ENCODE results near the gene TADA2B. TPM values are rescaled to one million over a fixed set of nuclear protein-coding genes. Genes with fewer than 3 reads are reported as not detected.

The TADA2B gene
- total RNA-seq, 2 donors from 2014 or later = 15.8 to 16.9 TPM

- H3K27ac Mint-ChIP-seq = no peak overlapping the region
- ATAC-seq (no peak), DNase-seq (ENCODE audit: low spot score) (no peak)
- H3K4me1 Mint-ChIP-seq (ENCODE audit: low read depth in 2 of 2) = peaks cover 21 to 35% of the 10 kb centered on the region in 2 donors
- H3K27me3 Mint-ChIP-seq = no peaks in the 10 kb centered on the region
- peaks cover 7% of the 10 kb centered on the region for H3K36me3 Mint-ChIP-seq
- H3K9me3 Mint-ChIP-seq = no peaks in the 10 kb centered on the region
- no peak overlapping the region for H3K4me3 Mint-ChIP-seq
Measured at GRCh38 chr4:7050481-7051143, 7.4 kb downstream of the TADA2B start.

- H3K4me3 Mint-ChIP-seq = no peak overlapping the region
- peaks cover 19 to 33% of the 10 kb centered on the region in 2 donors for H3K4me1 Mint-ChIP-seq (ENCODE audit: low read depth in 2 of 2)
- no peaks in the 10 kb centered on the region for H3K9me3 Mint-ChIP-seq
Measured at GRCh38 chr4:7051144-7051495, 7.9 kb downstream of the TADA2B start.

GRCh38 chr4:7051905-7052304, 8.7 kb downstream of the TADA2B start:
- H3K36me3 Mint-ChIP-seq = peaks cover 7% of the 10 kb centered on the region
- H3K27me3 Mint-ChIP-seq = no peaks in the 10 kb centered on the region
- ATAC-seq (no peak), DNase-seq (ENCODE audit: low spot score) (no peak)
- H3K4me3 Mint-ChIP-seq = no peak overlapping the region
- H3K27ac Mint-ChIP-seq = no peak overlapping the region
- no peaks in the 10 kb centered on the region for H3K9me3 Mint-ChIP-seq
- H3K4me1 Mint-ChIP-seq (ENCODE audit: low read depth in 2 of 2) = peaks cover 11 to 27% of the 10 kb centered on the region in 2 donors

More at GRCh38 chr4:7051144-7051495, 7.9 kb downstream of the TADA2B start:
- no peak for ATAC-seq
- H3K27me3 Mint-ChIP-seq = no peaks in the 10 kb centered on the region
- H3K27ac Mint-ChIP-seq = no peak overlapping the region
- H3K36me3 Mint-ChIP-seq = peaks cover 7% of the 10 kb centered on the region
- DNase-seq (ENCODE audit: low spot score) = no peak

GRCh38 chr4:7052313-7052712, 9.1 kb downstream of the TADA2B start:
- peaks cover 7 to 23% of the 10 kb centered on the region in 2 donors for H3K4me1 Mint-ChIP-seq (ENCODE audit: low read depth in 2 of 2)
- no peak overlapping the region for H3K4me3 Mint-ChIP-seq
- H3K27ac Mint-ChIP-seq = no peak overlapping the region
- H3K9me3 Mint-ChIP-seq = no peaks in the 10 kb centered on the region
- no peak for ATAC-seq
- H3K27me3 Mint-ChIP-seq = no peaks in the 10 kb centered on the region
- H3K36me3 Mint-ChIP-seq = peaks cover 7% of the 10 kb centered on the region
- DNase-seq (ENCODE audit: low spot score) = no peak

GRCh38 chr4:7052923-7053715, 9.9 kb downstream of the TADA2B start:
- peaks cover 5 to 20% of the 10 kb centered on the region in 2 donors for H3K4me1 Mint-ChIP-seq (ENCODE audit: low read depth in 2 of 2)
- peak; percentile 30 to 47 for ATAC-seq
- no peaks in the 10 kb centered on the region for H3K9me3 Mint-ChIP-seq
- H3K36me3 Mint-ChIP-seq = peaks cover 7% of the 10 kb centered on the region
- no peak overlapping the region for H3K27ac Mint-ChIP-seq
- no peak overlapping the region for H3K4me3 Mint-ChIP-seq
- no peaks in the 10 kb centered on the region for H3K27me3 Mint-ChIP-seq
- DNase-seq (ENCODE audit: low spot score) = no peak

- H3K4me1 Mint-ChIP-seq (ENCODE audit: low read depth in 2 of 2) = peaks cover 5 to 15% of the 10 kb centered on the region in 2 donors
- no peaks in the 10 kb centered on the region for H3K9me3 Mint-ChIP-seq
- H3K4me3 Mint-ChIP-seq = no peak overlapping the region
- ATAC-seq = no peak
- peaks cover 7% of the 10 kb centered on the region for H3K36me3 Mint-ChIP-seq
- DNase-seq (ENCODE audit: low spot score) = no peak
- H3K27me3 Mint-ChIP-seq = no peaks in the 10 kb centered on the region
- no peak overlapping the region for H3K27ac Mint-ChIP-seq
Measured at GRCh38 chr4:7054106-7054880, 11.1 kb downstream of the TADA2B start.

GRCh38 chr4:7055111-7055989, 12.2 kb downstream of the TADA2B start:
- ATAC-seq (no peak), DNase-seq (ENCODE audit: low spot score) (no peak)
- H3K9me3 Mint-ChIP-seq = no peaks in the 10 kb centered on the region
- H3K4me3 Mint-ChIP-seq = no peak overlapping the region
- H3K27ac Mint-ChIP-seq = no peak overlapping the region
- peaks cover 7% of the 10 kb centered on the region for H3K36me3 Mint-ChIP-seq
- H3K27me3 Mint-ChIP-seq = no peaks in the 10 kb centered on the region
- H3K4me1 Mint-ChIP-seq (ENCODE audit: low read depth in 2 of 2) = peaks cover 5 to 12% of the 10 kb centered on the region in 2 donors

GRCh38 chr4:7055990-7056325, 12.8 kb downstream of the TADA2B start:
- no peaks in the 10 kb centered on the region for H3K27me3 Mint-ChIP-seq
- H3K9me3 Mint-ChIP-seq = no peaks in the 10 kb centered on the region
- H3K36me3 Mint-ChIP-seq = peaks cover 7% of the 10 kb centered on the region
- H3K4me3 Mint-ChIP-seq = no peak overlapping the region
- DNase-seq (ENCODE audit: low spot score) = no peak
- ATAC-seq = no peak
- no peak overlapping the region for H3K27ac Mint-ChIP-seq
- peaks cover 5 to 12% of the 10 kb centered on the region in 2 donors for H3K4me1 Mint-ChIP-seq (ENCODE audit: low read depth in 2 of 2)

GRCh38 chr4:7058792-7059191, 15.6 kb downstream of the TADA2B start:
- no peak for ATAC-seq
- Mint-ChIP-seq H3K4me1 (ENCODE audit: low read depth in 2 of 2) (peaks cover 9 to 13% of the 10 kb centered on the region in 2 donors), H3K27ac (no peak overlapping the region), H3K27me3 (no peaks in the 10 kb centered on the region), H3K36me3 (peaks cover 19% of the 10 kb centered on the region), H3K4me3 (no peak overlapping the region), H3K9me3 (no peaks in the 10 kb centered on the region)
- no peak for DNase-seq (ENCODE audit: low spot score)

GRCh38 chr4:7059662-7060061, 16.5 kb downstream of the TADA2B start:
- H3K4me1 Mint-ChIP-seq (ENCODE audit: low read depth in 2 of 2) = peaks cover 4 to 15% of the 10 kb centered on the region in 2 donors
- H3K9me3 Mint-ChIP-seq = no peaks in the 10 kb centered on the region
- no peak overlapping the region for H3K4me3 Mint-ChIP-seq
- ATAC-seq = no peak
- H3K36me3 Mint-ChIP-seq = peaks cover 14% of the 10 kb centered on the region
- DNase-seq (ENCODE audit: low spot score) = peak; percentile 26
- no peak overlapping the region for H3K27ac Mint-ChIP-seq
- H3K27me3 Mint-ChIP-seq = no peaks in the 10 kb centered on the region

GRCh38 chr4:7060346-7061150, 17.4 kb downstream of the TADA2B start:
- Mint-ChIP-seq H3K27ac (no peak overlapping the region), H3K9me3 (no peaks in the 10 kb centered on the region), H3K4me1 (ENCODE audit: low read depth in 2 of 2) (peaks cover 10 to 23% of the 10 kb centered on the region in 2 donors), H3K4me3 (no peak overlapping the region), H3K27me3 (no peaks in the 10 kb centered on the region), H3K36me3 (peaks cover 14% of the 10 kb centered on the region)
- ATAC-seq = no peak
- DNase-seq (ENCODE audit: low spot score) = peak; percentile 15

- H3K27ac Mint-ChIP-seq = peak overlapping the region in 1 of 2 donors; percentile 35
- DNase-seq (ENCODE audit: low spot score) (no peak), ATAC-seq (no peak)
- no peaks in the 10 kb centered on the region for H3K27me3 Mint-ChIP-seq
- no peaks in the 10 kb centered on the region for H3K9me3 Mint-ChIP-seq
- no peak overlapping the region for H3K4me3 Mint-ChIP-seq
- peaks cover 12 to 33% of the 10 kb centered on the region in 2 donors for H3K4me1 Mint-ChIP-seq (ENCODE audit: low read depth in 2 of 2)
- peaks cover 14% of the 10 kb centered on the region for H3K36me3 Mint-ChIP-seq
Measured at GRCh38 chr4:7061815-7062214, 18.6 kb downstream of the TADA2B start.

All from natural killer cell treated with Interleukin-12 subunit alpha and Interleukin-12 subunit beta and Interleukin-15 and Interleukin-18, amount 100 ng/mL, for 72 hours (primary cell).